A673 (cell line): ENCODE data around the gene IGSF10.

ENCODE experiments used
- CTCF ChIP-seq: fragments of 300-800, 200-600 bp; sonication (generic); conservative IDR thresholded peaks from 2 replicates; pipeline ENCODE4 v1.5.1; 2017; ENCODE audit warnings: low read depth, mild to moderate bottlenecking, antibody characterized with exemption, low read length, moderate library complexity, mixed read lengths
- EZH2 ChIP-seq: fragments of 200-600 bp; sonication (generic); IDR thresholded peaks from 2 replicates; pipeline ENCODE4 v1.6.1; 2017; ENCODE audit warnings: borderline replicate concordance, low read depth, mild to moderate bottlenecking, mixed read lengths, antibody characterized with exemption, low read length; ENCODE audit not compliant: poor library complexity, severe bottlenecking

GRCh38 chr3:151425627-151426340 is 35.1 kb downstream of the IGSF10 start:
- no peak for TF ChIP-seq EZH2
- peak; percentile 80 for TF ChIP-seq CTCF
